Subcutaneous preadipocyte (primary cell): ENCODE data around the gene ASAH2B. TPM values are rescaled to one million over a fixed set of nuclear protein-coding genes. Genes with fewer than 3 reads are reported as not detected.

ENCODE experiments used
- total RNA-seq: library from RNA; depleted of rRNA; stranded (reverse); fragments of >200 nt; gene quantifications from 2 replicates; pipeline ENCODE4 v1.2.3, GENCODE V29; 2012

The ASAH2B gene
- 1.8 and 3.1 TPM in 2 replicates for total RNA-seq

GRCh38 chr10:50739618-50740292, at the start of gene ASAH2B:
Gene ASAH2B, plus strand, starts transcription at chr10:50739936. Its CDS starts 5,195 bp downstream, at chr10:50745131.

Other genes with a start within 250 kb of the ASAH2B start
- 27.9 and 45.7 TPM in 2 replicates for gene SGMS1, start 116.0 kb upstream of the ASAH2B start, total RNA-seq
- not detected in 2 replicates for gene A1CF, start 145.7 kb downstream of the ASAH2B start, total RNA-seq